Endothelial cell of umbilical vein (primary cell): ENCODE data around the gene PRKCB. TPM values are rescaled to one million over a fixed set of nuclear protein-coding genes. Genes with fewer than 3 reads are reported as not detected.

Source experiments
- BruUV-seq: library from RNA; stranded (reverse); fragments of 400-500 nt; replicated peaks from 2 replicates; lab custom pipeline; 2021; lab: Mats Ljungman, UMichigan
- CTCF ChIA-PET: fragments of 300-600, 350-600 bp; sonication (Branson Sonifier 250); formaldehyde crosslinking; loops from one replicate; lab custom pipeline; 2021; ENCODE audit warnings: antibody characterized with exemption, inconsistent platforms; lab: Charles Lee
- POLR2A ChIA-PET: fragments of 300-600, 350-600 bp; sonication (Branson Sonifier 250); formaldehyde crosslinking; loops from one replicate; lab custom pipeline; 2021; ENCODE audit warnings: antibody characterized with exemption, inconsistent platforms; lab: Charles Lee
- DNase-seq: peaks from one replicate; pipeline ENCODE4 v3.0.0-alpha.2; 2011; ENCODE audit warnings: low read depth, low spot score
- FAIRE-seq: peaks from 2 replicates; lab custom pipeline; 2011; peaks lifted over from hg19 to GRCh38; lab: Jason Lieb, UNC
- H2AFZ ChIP-seq: 2 replicates; pipeline ENCODE4 v1.6.0; 2012; ENCODE audit warnings: low read depth, low read length, control low read depth, inconsistent platforms
- H3K27ac ChIP-seq: 2 replicates; pipeline ENCODE4 v1.5.1; 2011; ENCODE audit warnings: low read depth, mild to moderate bottlenecking, control low read depth, low read length, moderate library complexity; ENCODE audit not compliant: insufficient read depth
- H3K27me3 ChIP-seq, 2 experiments: 2 replicates each; pipeline versions ENCODE4 v1.6.0 to v1.6.1; 2011; ENCODE audit warnings: low read length in 2 of 2, mixed read lengths in 1 of 2; ENCODE audit not compliant: control insufficient read depth in 2 of 2, insufficient read depth in 2 of 2
- H3K36me3 ChIP-seq, 2 experiments: 2 replicates in 1 of 2; 3 replicates in 1 of 2; pipeline ENCODE4 v1.5.1; 2011; ENCODE audit warnings: low read length in 2 of 2, mild to moderate bottlenecking in 1 of 2, moderate library complexity in 1 of 2; ENCODE audit not compliant: control insufficient read depth in 2 of 2, insufficient read depth in 2 of 2; ENCODE audit errors: extremely low read depth in 1 of 2
- H3K4me1 ChIP-seq: 3 replicates; pipeline ENCODE4 v1.5.1; 2011; ENCODE audit warnings: mild to moderate bottlenecking, low read length; ENCODE audit not compliant: control insufficient read depth, insufficient read depth; ENCODE audit errors: extremely low read depth
- H3K4me2 ChIP-seq: 2 replicates; pipeline ENCODE4 v1.6.1; 2011; ENCODE audit warnings: low read length, control low read depth, mixed read lengths; ENCODE audit not compliant: insufficient read depth
- H3K4me3 ChIP-seq, 3 experiments: fragments of 200-600 bp in 1 of 3; sonication (generic), shearing (Covaris generic) in 1 of 3; replicated peaks in 1 of 3; 2 replicates each; pipeline ENCODE4 v1.5.1; 2011 to 2016; ENCODE audit warnings: control low read depth in 3 of 3, low read length in 3 of 3, mild to moderate bottlenecking in 2 of 3, inconsistent platforms in 1 of 3, low read depth in 1 of 3, moderate library complexity in 1 of 3; ENCODE audit not compliant: insufficient read depth in 1 of 3
- H3K79me2 ChIP-seq: 2 replicates; pipeline ENCODE4 v1.6.0; 2012; ENCODE audit warnings: low read length, inconsistent platforms; ENCODE audit not compliant: control insufficient read depth, insufficient read depth
- H3K9ac ChIP-seq: replicated peaks from 2 replicates; pipeline ENCODE3; 2011; ENCODE audit warnings: low read length, control low read depth; ENCODE audit not compliant: insufficient read depth; ENCODE audit errors: extremely low read depth
- H3K9me1 ChIP-seq: replicated peaks from 3 replicates; pipeline ENCODE4 v1.6.0; 2011; ENCODE audit warnings: mild to moderate bottlenecking, low read length; ENCODE audit not compliant: control insufficient read depth, insufficient read depth; ENCODE audit errors: extremely low read depth
- H3K9me3 ChIP-seq: replicated peaks from 2 replicates; pipeline ENCODE4 v1.5.1; 2012; ENCODE audit warnings: low read length, inconsistent platforms; ENCODE audit not compliant: control insufficient read depth, insufficient read depth
- H4K20me1 ChIP-seq: replicated peaks from 2 replicates; pipeline ENCODE3; 2011; ENCODE audit warnings: mild to moderate bottlenecking, low read length; ENCODE audit not compliant: control insufficient read depth, insufficient read depth; ENCODE audit errors: extremely low read depth
- EZH2 ChIP-seq: IDR thresholded peaks from 2 replicates; pipeline ENCODE4 v1.6.1; 2012; ENCODE audit warnings: borderline replicate concordance, low read depth, mild to moderate bottlenecking, moderate library complexity, low read length, inconsistent platforms; ENCODE audit not compliant: severe bottlenecking
- FOS ChIP-seq: IDR thresholded peaks from 2 replicates; pipeline ENCODE4 v1.6.1; 2011; ENCODE audit warnings: mild to moderate bottlenecking, low read length, moderate library complexity, borderline replicate concordance; ENCODE audit not compliant: insufficient read depth
- GATA2 ChIP-seq: IDR thresholded peaks from 2 replicates; pipeline ENCODE4 v1.7.0; 2011; ENCODE audit warnings: low read depth, mild to moderate bottlenecking, moderate library complexity, mixed read lengths, low read length; ENCODE audit not compliant: insufficient read length, insufficient read depth
- JUN ChIP-seq: IDR thresholded peaks from 2 replicates; pipeline ENCODE4 v1.6.1; 2011; ENCODE audit warnings: borderline replicate concordance, low read depth; ENCODE audit not compliant: insufficient read length, insufficient read depth
- MAX ChIP-seq: IDR thresholded peaks from 2 replicates; pipeline ENCODE4 v1.6.1; 2011; ENCODE audit not compliant: insufficient read depth, insufficient read length
- MYC ChIP-seq: IDR thresholded peaks from one replicate; pipeline ENCODE4 v1.6.1; 2011; ENCODE audit warnings: mild to moderate bottlenecking, low read depth, low read length
- POLR2A ChIP-seq: IDR thresholded peaks from 2 replicates; pipeline ENCODE4 v1.6.1; 2012; ENCODE audit warnings: low read depth, mild to moderate bottlenecking, control low read depth, low read length
- POLR2AphosphoS5 ChIP-seq: IDR thresholded peaks from 2 replicates; pipeline ENCODE4 v1.6.1; 2012; ENCODE audit warnings: low read depth, mild to moderate bottlenecking, control low read depth, low read length, moderate library complexity; ENCODE audit not compliant: insufficient read depth
- dilution Hi-C: fragments of 300-500 bp; cut with MboI; formaldehyde crosslinking; loops from one replicate; pipeline ENCODE4 v1.15.0; 2019; ENCODE audit warnings: low sequenced_read_pairs; ENCODE audit not compliant: extremely low pct_ligation_motif_present
- intact Hi-C: fragments of 100-400 bp; cut with micrococcal nuclease; formaldehyde crosslinking; loops from one replicate; pipeline ENCODE4 v1.10.0; 2022
- polyA plus RNA-seq, 4 experiments: library from polyadenylated mRNA; depleted of rRNA in 3 of 4; stranded (reverse) in 3 of 4; unstranded in 1 of 4; fragments of >200 nt; gene quantifications; 2 replicates each; pipeline versions ENCODE4 v1.2.1 to v1.2.3, GENCODE V29; 2011 to 2012; ENCODE audit warnings: missing spikeins in 1 of 4
- total RNA-seq: library from RNA; stranded (reverse); gene quantifications from 2 replicates; pipeline ENCODE4 v1.2.3, GENCODE V29; 2021
- TF ChIP-seq, protein P1 (sequence below), 2 donors: IDR thresholded peaks; 1 replicate in 1 of 2; 2 replicates in 1 of 2; pipeline ENCODE4 v1.5.1; 2011; ENCODE audit warnings: low read length in 2 of 2, mild to moderate bottlenecking in 2 of 2, moderate library complexity in 2 of 2, control low read depth in 1 of 2, inconsistent platforms in 1 of 2, low read depth in 1 of 2; ENCODE audit not compliant: insufficient read depth in 1 of 2; ENCODE audit errors: extremely low read depth in 1 of 2

The PRKCB gene
- total and polyA plus RNA-seq, 2 donors (not counting 3 experiments of a cell fraction or from before 2014, with no cell fraction given), result 0.01 TPM; not detected in 1

DNA sequence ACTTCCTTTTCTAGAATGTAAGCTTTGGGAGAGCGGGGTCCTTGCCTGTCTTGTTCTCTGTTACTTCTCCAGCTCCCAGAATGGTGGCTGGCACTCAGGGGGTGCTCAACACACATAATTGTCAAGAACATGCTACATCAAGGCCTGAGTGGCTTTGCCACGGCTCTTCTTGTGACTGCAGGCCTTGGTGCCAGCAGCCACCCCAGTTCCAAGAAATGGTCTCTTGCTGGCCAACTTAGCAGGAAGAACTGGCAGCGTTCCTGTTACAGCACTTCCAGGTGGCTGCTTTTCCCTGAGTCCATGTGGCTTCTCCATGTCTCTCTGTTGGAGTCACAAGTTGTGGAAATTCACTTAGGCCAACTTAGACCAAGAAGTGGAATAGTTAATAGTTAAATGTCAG, 36.1 kb downstream of the PRKCB start:
- Histone ChIP-seq H3K4me3 (no peak overlapping the region), H3K4me1 (no peaks in the 10 kb centered on the region), H3K4me2 (no peak overlapping the region), H3K27ac (no peak overlapping the region), H2AFZ (no peak overlapping the region), H3K9ac (no peak overlapping the region), H3K36me3 (no peaks in the 10 kb centered on the region), H4K20me1 (no peaks in the 10 kb centered on the region), H3K79me2 (no peaks in the 10 kb centered on the region), H3K9me3 (no peaks in the 10 kb centered on the region), H3K27me3 (no peaks in the 10 kb centered on the region), H3K9me1 (no peaks in the 10 kb centered on the region)
- DNase-seq, result no peak
- TF ChIP-seq FOS, result no peak
- no peak for TF ChIP-seq POLR2A
- TF ChIP-seq, protein P1, sequence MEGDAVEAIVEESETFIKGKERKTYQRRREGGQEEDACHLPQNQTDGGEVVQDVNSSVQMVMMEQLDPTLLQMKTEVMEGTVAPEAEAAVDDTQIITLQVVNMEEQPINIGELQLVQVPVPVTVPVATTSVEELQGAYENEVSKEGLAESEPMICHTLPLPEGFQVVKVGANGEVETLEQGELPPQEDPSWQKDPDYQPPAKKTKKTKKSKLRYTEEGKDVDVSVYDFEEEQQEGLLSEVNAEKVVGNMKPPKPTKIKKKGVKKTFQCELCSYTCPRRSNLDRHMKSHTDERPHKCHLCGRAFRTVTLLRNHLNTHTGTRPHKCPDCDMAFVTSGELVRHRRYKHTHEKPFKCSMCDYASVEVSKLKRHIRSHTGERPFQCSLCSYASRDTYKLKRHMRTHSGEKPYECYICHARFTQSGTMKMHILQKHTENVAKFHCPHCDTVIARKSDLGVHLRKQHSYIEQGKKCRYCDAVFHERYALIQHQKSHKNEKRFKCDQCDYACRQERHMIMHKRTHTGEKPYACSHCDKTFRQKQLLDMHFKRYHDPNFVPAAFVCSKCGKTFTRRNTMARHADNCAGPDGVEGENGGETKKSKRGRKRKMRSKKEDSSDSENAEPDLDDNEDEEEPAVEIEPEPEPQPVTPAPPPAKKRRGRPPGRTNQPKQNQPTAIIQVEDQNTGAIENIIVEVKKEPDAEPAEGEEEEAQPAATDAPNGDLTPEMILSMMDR (IDR thresholded peaks at IDR 0.05; ENCODE audit: extremely low read depth in 1 of 2, insufficient read depth in 1 of 2, low read depth in 1 of 2, low read length in 2 of 2), result no peak
- no peak for TF ChIP-seq MAX
- POLR2A ChIA-PET, result no interaction called here
- dilution Hi-C loops (no loop called here), intact Hi-C loops (no loop called here)
- CTCF ChIA-PET, result no interaction called here
- no TSS peak for BruUV-seq
- no peak for FAIRE-seq

DNA sequence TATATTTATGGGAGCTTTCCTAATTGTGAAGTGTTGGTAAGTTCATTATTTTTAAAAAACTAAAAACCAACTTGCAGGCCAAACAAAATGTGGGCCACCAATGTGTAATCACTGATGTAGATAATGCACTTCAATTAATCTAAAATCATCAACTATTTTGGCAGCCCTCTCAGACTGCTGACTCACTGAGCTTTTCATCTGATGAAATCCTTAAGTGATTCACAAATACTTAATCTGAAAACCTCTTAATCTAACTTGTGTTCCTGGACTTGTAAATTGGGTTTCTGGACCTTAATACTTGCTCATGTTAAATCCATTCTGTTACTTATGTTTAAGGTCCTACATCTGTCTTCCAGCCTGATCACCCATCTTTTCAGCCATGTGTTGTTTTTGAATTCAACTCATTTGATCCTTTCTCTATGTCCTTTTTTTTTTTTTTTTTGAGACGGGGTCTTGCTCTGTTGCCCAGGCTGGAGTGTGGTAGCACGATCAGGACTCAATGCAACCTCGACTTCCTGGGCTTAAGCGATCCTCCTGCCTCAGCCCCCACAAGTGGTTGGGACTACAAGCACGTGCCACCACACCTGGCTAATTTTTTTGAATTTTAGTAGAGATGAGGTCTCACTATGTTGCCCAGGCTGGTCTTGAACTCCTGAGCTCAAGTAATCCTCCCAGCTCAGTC, 39.0 kb downstream of the PRKCB start:
- ChIA-PET CTCF (interaction anchor here (2.0 kb wide), 1 partner anchor 136 kb away, joined by 9 read pairs; no protein-coding TSS in a partner anchor), POLR2A (no interaction called here)
- no peaks in the 10 kb centered on the region for H3K9me3 ChIP-seq
- no peak for FAIRE-seq
- intact Hi-C loops, result no loop called here
- no peak for DNase-seq
- no peak overlapping the region for H3K4me3 ChIP-seq
- H3K79me2 ChIP-seq, result no peaks in the 10 kb centered on the region
- no TSS peak for BruUV-seq
- dilution Hi-C loops, result no loop called here
- H3K4me2 ChIP-seq, result no peak overlapping the region
- H3K9me1 ChIP-seq, result no peaks in the 10 kb centered on the region
- H4K20me1 ChIP-seq, result no peaks in the 10 kb centered on the region
- H3K4me1 ChIP-seq, result no peaks in the 10 kb centered on the region
- no peak overlapping the region for H3K27ac ChIP-seq
- no peaks in the 10 kb centered on the region for H3K27me3 ChIP-seq
- no peak overlapping the region for H3K9ac ChIP-seq
- no peaks in the 10 kb centered on the region for H3K36me3 ChIP-seq
- TF ChIP-seq FOS, result no peak
- TF ChIP-seq JUN, result no peak
- TF ChIP-seq, protein P1 (IDR thresholded peaks at IDR 0.05; ENCODE audit: extremely low read depth in 1 of 2, insufficient read depth in 1 of 2, low read depth in 1 of 2, low read length in 2 of 2), result no peak
- TF ChIP-seq EZH2, result no peak
- no peak for TF ChIP-seq MAX
- no peak for TF ChIP-seq POLR2AphosphoS5
- no peak for TF ChIP-seq GATA2
- no peak for TF ChIP-seq MYC
- TF ChIP-seq POLR2A, result no peak
- no peak overlapping the region for H2AFZ ChIP-seq
